PC-9 (cell line): Measurements from ENCODE around the gene TRAF2. TPM values are rescaled to one million over a fixed set of nuclear protein-coding genes. Genes with fewer than 3 reads are reported as not detected.

ENCODE experiments used
- BruUV-seq: library from RNA; stranded (reverse); fragments of 400-500 nt; replicated peaks from 2 replicates; lab custom pipeline; 2021; lab: Mats Ljungman, UMichigan
- CTCF ChIA-PET: fragments of 300-600 bp; sonication (Branson Sonifier 250); formaldehyde crosslinking; loops from one replicate; lab custom pipeline; 2022; ENCODE audit warnings: antibody characterized with exemption; lab: Charles Lee
- POLR2A ChIA-PET: fragments of 300-600 bp; sonication (Branson Sonifier 250); formaldehyde crosslinking; loops from one replicate; lab custom pipeline; 2022; ENCODE audit warnings: antibody characterized with exemption; ENCODE audit not compliant: unreplicated experiment; lab: Charles Lee
- DNase-seq, 2 experiments: peaks; one replicate each; pipeline versions ENCODE4 v3.0.0 to v3.0.0-alpha.2; 2015 to 2022; ENCODE audit warnings: mixed read lengths in 1 of 2
- H2AFZ ChIP-seq: fragments of 200-600 bp; sonication (generic); 2 replicates; pipeline ENCODE4 v1.8.1; 2017; ENCODE audit warnings: antibody characterized with exemption
- H3F3A ChIP-seq: fragments of 200-600 bp; sonication (generic); 2 replicates; pipeline ENCODE4 v1.8.1; 2017; ENCODE audit warnings: antibody characterized with exemption, mild to moderate bottlenecking, low read depth; ENCODE audit not compliant: insufficient read depth
- H3K27ac ChIP-seq: fragments of 200-600 bp; sonication (generic); 2 replicates; pipeline ENCODE4 v1.6.1; 2016; ENCODE audit warnings: mixed run types
- H3K27me3 ChIP-seq: fragments of 200-600 bp; sonication (generic); 2 replicates; pipeline ENCODE4 v1.6.1; 2016; ENCODE audit warnings: low read depth, mixed run types; ENCODE audit not compliant: insufficient read depth
- H3K36me3 ChIP-seq: fragments of 200-600 bp; sonication (generic); 2 replicates; pipeline ENCODE4 v1.6.1; 2016; ENCODE audit warnings: low read depth, mixed run types
- H3K4me1 ChIP-seq: fragments of 200-600 bp; sonication (generic); replicated peaks from 2 replicates; pipeline ENCODE4 v1.6.1; 2016; ENCODE audit warnings: mixed run types; ENCODE audit not compliant: insufficient read depth
- H3K4me2 ChIP-seq: fragments of 200-600 bp; sonication (generic); 2 replicates; pipeline ENCODE4 v1.6.1; 2017; ENCODE audit warnings: mixed run types
- H3K4me3 ChIP-seq: fragments of 200-600 bp; sonication (generic); 2 replicates; pipeline ENCODE4 v1.6.1; 2016; ENCODE audit warnings: mixed run types
- H3K79me2 ChIP-seq: fragments of 200-600 bp; sonication (generic); 2 replicates; pipeline ENCODE4 v1.6.1; 2017; ENCODE audit warnings: low read depth, mixed run types
- H3K9me2 ChIP-seq: fragments of 200-600 bp; sonication (generic); 2 replicates; pipeline ENCODE4 v1.8.1; 2017; ENCODE audit warnings: mild to moderate bottlenecking; ENCODE audit not compliant: insufficient read depth
- H3K9me3 ChIP-seq: fragments of 200-600 bp; sonication (generic); 2 replicates; pipeline ENCODE4 v1.8.1; 2016; ENCODE audit warnings: low read depth; ENCODE audit not compliant: insufficient read depth
- H4K20me1 ChIP-seq: fragments of 200-600 bp; sonication (generic); 2 replicates; pipeline ENCODE4 v1.8.1; 2017; ENCODE audit not compliant: insufficient read depth
- EZH2 ChIP-seq: fragments of 200-600 bp; sonication (generic); IDR thresholded peaks from 2 replicates; pipeline ENCODE4 v1.8.0; 2017; ENCODE audit warnings: antibody characterized with exemption, low read depth
- intact Hi-C: fragments of 100-400 bp; cut with micrococcal nuclease; formaldehyde crosslinking; loops from one replicate; pipeline ENCODE4 v1.10.0; 2022; ENCODE audit not compliant: unreplicated experiment
- total RNA-seq: library from RNA; stranded (reverse); gene quantifications from 2 replicates; pipeline ENCODE4 v1.2.3, GENCODE V29; 2021
- TF ChIP-seq, protein P1 (sequence below): fragments of 200-600 bp; sonication (generic); conservative IDR thresholded peaks from 2 replicates; pipeline ENCODE4 v1.6.1; 2017; ENCODE audit warnings: mixed run types, antibody characterized with exemption, mild to moderate bottlenecking, moderate library complexity

The TRAF2 gene
- total RNA-seq, 1 experiment from 2014 or later: 42.7 TPM

DNA sequence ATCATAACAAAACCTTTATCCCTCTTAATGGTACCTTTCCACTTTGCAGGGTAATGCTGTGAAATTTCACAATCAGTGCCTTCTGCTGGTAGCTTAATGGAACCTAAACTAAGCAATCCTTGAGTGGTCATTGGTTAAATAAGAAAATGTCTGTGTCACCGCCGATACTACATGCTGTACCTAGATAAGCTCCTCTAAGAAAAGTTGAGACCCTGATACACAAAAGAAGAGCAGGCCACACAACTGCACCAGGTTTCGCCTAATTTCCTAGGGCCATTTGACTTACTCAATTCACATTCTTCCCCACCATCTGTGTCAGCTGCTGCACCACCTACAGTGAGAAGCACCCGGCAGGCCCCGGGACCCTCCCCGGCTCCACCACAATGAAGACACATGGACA is 11.2 kb upstream of the TRAF2 start:
- peaks cover 14% of the 10 kb centered on the region for H3K9me3 ChIP-seq
- H3K4me2 ChIP-seq: no peak overlapping the region
- CTCF ChIA-PET: no interaction called here
- BruUV-seq: no TSS peak
- H4K20me1 ChIP-seq: no peaks in the 10 kb centered on the region
- 0 out of 2 replicates have a peak, but pooled peaks cover 5% of the 10 kb centered on the region for H3K4me1 ChIP-seq
- no peaks in the 10 kb centered on the region for H3K36me3 ChIP-seq
- intact Hi-C loops: no loop called here
- no peaks in the 10 kb centered on the region for H3K9me2 ChIP-seq
- no peak overlapping the region for H2AFZ ChIP-seq
- TF ChIP-seq, protein P1, sequence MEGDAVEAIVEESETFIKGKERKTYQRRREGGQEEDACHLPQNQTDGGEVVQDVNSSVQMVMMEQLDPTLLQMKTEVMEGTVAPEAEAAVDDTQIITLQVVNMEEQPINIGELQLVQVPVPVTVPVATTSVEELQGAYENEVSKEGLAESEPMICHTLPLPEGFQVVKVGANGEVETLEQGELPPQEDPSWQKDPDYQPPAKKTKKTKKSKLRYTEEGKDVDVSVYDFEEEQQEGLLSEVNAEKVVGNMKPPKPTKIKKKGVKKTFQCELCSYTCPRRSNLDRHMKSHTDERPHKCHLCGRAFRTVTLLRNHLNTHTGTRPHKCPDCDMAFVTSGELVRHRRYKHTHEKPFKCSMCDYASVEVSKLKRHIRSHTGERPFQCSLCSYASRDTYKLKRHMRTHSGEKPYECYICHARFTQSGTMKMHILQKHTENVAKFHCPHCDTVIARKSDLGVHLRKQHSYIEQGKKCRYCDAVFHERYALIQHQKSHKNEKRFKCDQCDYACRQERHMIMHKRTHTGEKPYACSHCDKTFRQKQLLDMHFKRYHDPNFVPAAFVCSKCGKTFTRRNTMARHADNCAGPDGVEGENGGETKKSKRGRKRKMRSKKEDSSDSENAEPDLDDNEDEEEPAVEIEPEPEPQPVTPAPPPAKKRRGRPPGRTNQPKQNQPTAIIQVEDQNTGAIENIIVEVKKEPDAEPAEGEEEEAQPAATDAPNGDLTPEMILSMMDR: no peak
- TF ChIP-seq EZH2: no peak
- POLR2A ChIA-PET: no interaction called here
- DNase-seq: no peak
- no peaks in the 10 kb centered on the region for H3K79me2 ChIP-seq
- no peak overlapping the region for H3K27ac ChIP-seq
- H3K27me3 ChIP-seq: no peaks in the 10 kb centered on the region
- no peaks in the 10 kb centered on the region for H3F3A ChIP-seq
- no peak overlapping the region for H3K4me3 ChIP-seq

DNA sequence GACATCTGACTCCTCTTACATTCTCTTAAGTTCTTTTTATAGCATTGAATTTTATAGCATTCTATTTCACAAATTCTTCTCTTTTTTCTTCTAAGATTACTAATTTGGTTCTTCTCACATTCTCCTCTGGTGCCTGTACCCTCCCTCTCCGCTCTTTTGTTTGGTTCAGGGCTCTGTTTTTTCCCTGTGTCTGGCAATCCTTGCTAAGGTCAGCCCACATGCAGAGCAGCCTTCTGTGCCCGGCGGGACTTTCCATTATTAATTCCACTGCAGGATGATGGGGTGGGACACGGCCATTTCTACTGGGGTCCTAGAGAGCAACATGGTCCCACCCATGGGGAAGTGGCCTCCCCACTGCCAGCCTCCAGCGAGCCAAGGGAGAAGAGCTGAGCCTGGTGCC is 9.8 kb upstream of the TRAF2 start:
- Histone ChIP-seq H3K4me3 (no peak overlapping the region), H3K4me1 (peaks cover 10% of the 10 kb centered on the region), H4K20me1 (no peaks in the 10 kb centered on the region), H3K9me2 (no peaks in the 10 kb centered on the region), H3K36me3 (no peaks in the 10 kb centered on the region), H3K27ac (no peak overlapping the region), H3K79me2 (no peaks in the 10 kb centered on the region), H3F3A (peaks cover 8% of the 10 kb centered on the region; the same call in 1 of the 2 replicates), H3K27me3 (no peaks in the 10 kb centered on the region), H3K9me3 (peaks cover 10% of the 10 kb centered on the region), H2AFZ (no peak overlapping the region), H3K4me2 (no peak overlapping the region)
- TF ChIP-seq, protein P1: no peak
- no peak for TF ChIP-seq EZH2
- BruUV-seq: no TSS peak
- no peak for DNase-seq
- intact Hi-C loops: no loop called here
- ChIA-PET POLR2A (interaction anchor here (0.6 kb wide), 1 partner anchor 11 kb away, joined by 7 read pairs; no protein-coding TSS in a partner anchor), CTCF (no interaction called here)

DNA sequence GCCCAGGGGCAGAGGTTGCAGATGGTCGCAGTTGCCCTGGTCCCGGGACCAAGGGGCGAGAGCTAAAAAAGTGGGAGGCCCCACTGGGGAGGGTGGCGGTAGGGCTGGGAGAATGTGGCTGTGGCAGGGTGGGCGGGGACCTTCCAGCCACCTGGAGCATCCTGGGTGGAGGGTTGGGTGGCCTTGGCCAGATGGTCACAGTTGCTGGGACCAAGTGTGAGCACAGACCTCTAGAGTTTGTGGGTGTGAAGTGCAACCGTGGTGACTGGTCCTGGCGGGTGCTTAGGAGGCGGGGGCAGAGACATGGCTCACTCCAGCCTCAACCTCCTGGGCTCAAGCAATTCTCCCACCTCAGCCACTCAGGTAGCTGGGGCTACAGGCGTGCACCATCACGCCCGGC is 5.7 kb upstream of the TRAF2 start:
- Histone ChIP-seq H3F3A (peaks cover 35% of the 10 kb centered on the region), H3K79me2 (0 out of 2 replicates have a peak, but pooled peaks cover 6% of the 10 kb centered on the region), H4K20me1 (no peaks in the 10 kb centered on the region), H3K4me3 (no peak overlapping the region), H3K27me3 (no peaks in the 10 kb centered on the region), H3K27ac (no peak overlapping the region), H3K9me2 (no peaks in the 10 kb centered on the region), H2AFZ (no peak overlapping the region), H3K9me3 (no peaks in the 10 kb centered on the region), H3K4me1 (peaks cover 37% of the 10 kb centered on the region), H3K36me3 (no peaks in the 10 kb centered on the region), H3K4me2 (no peak overlapping the region)
- ChIA-PET POLR2A (no interaction called here), CTCF (interaction anchor here (0.7 kb wide), 2 partner anchors 52 to 93 kb away, joined by 4 to 9 read pairs; no protein-coding TSS in a partner anchor)
- no TSS peak for BruUV-seq
- intact Hi-C loops: loop anchor here (5.0 kb wide), 1 partner anchor 62 kb away; the partner anchor contains the start of gene FBXW5
- TF ChIP-seq EZH2: no peak
- TF ChIP-seq, protein P1: no peak
- no peak for DNase-seq
